ENCODE data around the gene SDHB.

The SDHB gene

GRCh38 chr1:16972189-16972895 is 81.5 kb downstream of the SDHB start:
- Histone ChIP-seq H3K27me3 (ENCODE audit: insufficient read depth, low read length, poor library complexity, severe bottlenecking) (no peaks in the 10 kb centered on the region), H3K9ac (ENCODE audit: low read depth, low read length, poor library complexity, severe bottlenecking) (no peak overlapping the region), H4K20me1 (ENCODE audit: insufficient read depth, low read length, poor library complexity, severe bottlenecking) (no peaks in the 10 kb centered on the region), H3K36me3 (ENCODE audit: insufficient read depth, low read length) (no peaks in the 10 kb centered on the region), H2AFZ (ENCODE audit: low read length) (no peak overlapping the region), H3K9me2 (replicated peaks; ENCODE audit: low read depth, low read length) (no peaks in the 10 kb centered on the region), H3F3A (ENCODE audit: low read depth) (no peaks in the 10 kb centered on the region), H3K4me1 (ENCODE audit: insufficient read depth, low read length, poor library complexity, severe bottlenecking) (no peaks in the 10 kb centered on the region), H3K4me3 (ENCODE audit: low read length, poor library complexity, severe bottlenecking) (no peak overlapping the region), H3K9me3 (ENCODE audit: insufficient read depth, low read depth, low read length) (no peaks in the 10 kb centered on the region), H3K79me2 (ENCODE audit: insufficient read depth, low read length) (no peaks in the 10 kb centered on the region), H3K4me2 (ENCODE audit: low read depth, low read length, poor library complexity, severe bottlenecking) (no peak overlapping the region)
- TF ChIP-seq CTCF (conservative IDR thresholded peaks at IDR 0.05; ENCODE audit: low read length) (no peak), EZH2phosphoT487 (IDR thresholded peaks at IDR 0.05; ENCODE audit: borderline replicate concordance) (no peak)

GRCh38 chr1:16971341-16972188 is 82.3 kb downstream of the SDHB start:
- Histone ChIP-seq H3K4me1 (ENCODE audit: insufficient read depth, low read length, poor library complexity, severe bottlenecking) (no peaks in the 10 kb centered on the region), H3K79me2 (ENCODE audit: insufficient read depth, low read length) (no peaks in the 10 kb centered on the region), H3F3A (ENCODE audit: low read depth) (no peaks in the 10 kb centered on the region), H4K20me1 (ENCODE audit: insufficient read depth, low read length, poor library complexity, severe bottlenecking) (no peaks in the 10 kb centered on the region), H3K9me2 (replicated peaks; ENCODE audit: low read depth, low read length) (no peaks in the 10 kb centered on the region), H2AFZ (ENCODE audit: low read length) (no peak overlapping the region), H3K9ac (ENCODE audit: low read depth, low read length, poor library complexity, severe bottlenecking) (no peak overlapping the region), H3K9me3 (ENCODE audit: insufficient read depth, low read depth, low read length) (no peaks in the 10 kb centered on the region), H3K36me3 (ENCODE audit: insufficient read depth, low read length) (no peaks in the 10 kb centered on the region), H3K4me3 (ENCODE audit: low read length, poor library complexity, severe bottlenecking) (no peak overlapping the region), H3K4me2 (ENCODE audit: low read depth, low read length, poor library complexity, severe bottlenecking) (no peak overlapping the region), H3K27me3 (ENCODE audit: insufficient read depth, low read length, poor library complexity, severe bottlenecking) (no peaks in the 10 kb centered on the region)
- no peak for TF ChIP-seq EZH2phosphoT487 (IDR thresholded peaks at IDR 0.05; ENCODE audit: borderline replicate concordance)
- TF ChIP-seq CTCF (conservative IDR thresholded peaks at IDR 0.05; ENCODE audit: low read length), result no peak

- Histone ChIP-seq H3K4me2 (ENCODE audit: low read depth, low read length, poor library complexity, severe bottlenecking) (no peak overlapping the region), H3K4me1 (ENCODE audit: insufficient read depth, low read length, poor library complexity, severe bottlenecking) (no peaks in the 10 kb centered on the region)
- TF ChIP-seq EZH2phosphoT487 (IDR thresholded peaks at IDR 0.05; ENCODE audit: borderline replicate concordance) (no peak), CTCF (conservative IDR thresholded peaks at IDR 0.05; ENCODE audit: low read length) (no peak)
Observed at GRCh38 chr1:16970132-16970910, 83.5 kb downstream of the SDHB start.

More at GRCh38 chr1:16970132-16970910, 83.5 kb downstream of the SDHB start:
- no peaks in the 10 kb centered on the region for H3K27me3 ChIP-seq (ENCODE audit: insufficient read depth, low read length, poor library complexity, severe bottlenecking)
- no peaks in the 10 kb centered on the region for H4K20me1 ChIP-seq (ENCODE audit: insufficient read depth, low read length, poor library complexity, severe bottlenecking)
- no peaks in the 10 kb centered on the region for H3F3A ChIP-seq (ENCODE audit: low read depth)
- no peak overlapping the region for H3K9ac ChIP-seq (ENCODE audit: low read depth, low read length, poor library complexity, severe bottlenecking)
- no peaks in the 10 kb centered on the region for H3K9me3 ChIP-seq (ENCODE audit: insufficient read depth, low read depth, low read length)
- no peaks in the 10 kb centered on the region for H3K79me2 ChIP-seq (ENCODE audit: insufficient read depth, low read length)
- H2AFZ ChIP-seq (ENCODE audit: low read length), result no peak overlapping the region
- no peak overlapping the region for H3K4me3 ChIP-seq (ENCODE audit: low read length, poor library complexity, severe bottlenecking)
- no peaks in the 10 kb centered on the region for H3K9me2 ChIP-seq (replicated peaks; ENCODE audit: low read depth, low read length)
- no peaks in the 10 kb centered on the region for H3K36me3 ChIP-seq (ENCODE audit: insufficient read depth, low read length)
